Measurements from ENCODE around the gene AGAP5. TPM values are rescaled to one million over a fixed set of nuclear protein-coding genes. Genes with fewer than 3 reads are reported as not detected.

AGAP5 gene
- total and polyA plus RNA-seq, 2 donors (not counting 1 experiment from before 2014, with no cell fraction given) = 1.8 to 3.1 TPM

- H3K27ac ChIP-seq (ENCODE audit: insufficient read depth, low read length) = no peak overlapping the region
- no peak overlapping the region for H3K9ac ChIP-seq (ENCODE audit: insufficient read depth, low read length)
Measured at GRCh38 chr10:73655257-73655989, 42.5 kb downstream of the AGAP5 start.

GRCh38 chr10:73653701-73654100, 44.2 kb downstream of the AGAP5 start:
- DNase-seq (ENCODE audit: low read depth in 2 of 2) = peak in 1 of 2 donors; percentile 40
- H3K4me2 ChIP-seq (ENCODE audit: extremely low read depth, insufficient read depth, low read length) = no peak overlapping the region
- H3K9me3 ChIP-seq (ENCODE audit: control insufficient read depth, insufficient read depth, low read depth, low read length) = no peaks in the 10 kb centered on the region
- H3K4me3 ChIP-seq (replicated peaks in 1 of 4; ENCODE audit: control extremely low read depth in 1 of 4, insufficient read depth in 1 of 4, low read depth in 3 of 4, low read length in 4 of 4) = no peak overlapping the region
- H3K9ac ChIP-seq (ENCODE audit: insufficient read depth, low read length) = no peak overlapping the region
- no peak overlapping the region for H2AFZ ChIP-seq (ENCODE audit: low read length)
- peaks cover 8% of the 10 kb centered on the region for H3K4me1 ChIP-seq (ENCODE audit: control insufficient read depth, extremely low read depth, insufficient read depth, low read length)
- no peaks in the 10 kb centered on the region for H3K27me3 ChIP-seq (ENCODE audit: control insufficient read depth, insufficient read depth, low read length)
- no peaks in the 10 kb centered on the region for H4K20me1 ChIP-seq (ENCODE audit: control insufficient read depth, extremely low read depth, insufficient read depth, low read length)
- peak in 1 of 2 donors; percentile 15 for TF ChIP-seq CTCF (conservative IDR thresholded peaks at IDR 0.05 in 1 of 2, IDR thresholded peaks at IDR 0.05 in 1 of 2; ENCODE audit: low read depth in 1 of 2, low read length in 2 of 2)
- TF ChIP-seq EZH2 (IDR thresholded peaks at IDR 0.05; ENCODE audit: low read length, missing control alignments) = no peak
- H3K36me3 ChIP-seq (ENCODE audit: control insufficient read depth, insufficient read depth, low read length) = no peaks in the 10 kb centered on the region
- no peaks in the 10 kb centered on the region for H3K79me2 ChIP-seq (ENCODE audit: control insufficient read depth, insufficient read depth, low read length)
- H3K27ac ChIP-seq (ENCODE audit: insufficient read depth, low read length) = no peak overlapping the region

More at GRCh38 chr10:73655257-73655989, 42.5 kb downstream of the AGAP5 start:
- Histone ChIP-seq H3K4me2 (ENCODE audit: extremely low read depth, insufficient read depth, low read length) (no peak overlapping the region), H3K36me3 (ENCODE audit: control insufficient read depth, insufficient read depth, low read length) (no peaks in the 10 kb centered on the region), H3K79me2 (ENCODE audit: control insufficient read depth, insufficient read depth, low read length) (no peaks in the 10 kb centered on the region), H2AFZ (ENCODE audit: low read length) (peak overlapping the region; percentile 32), H3K4me1 (ENCODE audit: control insufficient read depth, extremely low read depth, insufficient read depth, low read length) (peaks cover 7% of the 10 kb centered on the region), H3K4me3 (replicated peaks in 1 of 4; ENCODE audit: control extremely low read depth in 1 of 4, insufficient read depth in 1 of 4, low read depth in 3 of 4, low read length in 4 of 4) (no peak overlapping the region), H3K27me3 (ENCODE audit: control insufficient read depth, insufficient read depth, low read length) (no peaks in the 10 kb centered on the region), H4K20me1 (ENCODE audit: control insufficient read depth, extremely low read depth, insufficient read depth, low read length) (no peaks in the 10 kb centered on the region), H3K9me3 (ENCODE audit: control insufficient read depth, insufficient read depth, low read depth, low read length) (no peaks in the 10 kb centered on the region)
- no peak for DNase-seq (ENCODE audit: low read depth in 2 of 2)
- TF ChIP-seq EZH2 (IDR thresholded peaks at IDR 0.05; ENCODE audit: low read length, missing control alignments) (no peak), CTCF (conservative IDR thresholded peaks at IDR 0.05 in 1 of 2, IDR thresholded peaks at IDR 0.05 in 1 of 2; ENCODE audit: low read depth in 1 of 2, low read length in 2 of 2) (no peak)

GRCh38 chr10:73653195-73653594, 44.7 kb downstream of the AGAP5 start:
- no peak overlapping the region for H3K4me3 ChIP-seq (replicated peaks in 1 of 4; ENCODE audit: control extremely low read depth in 1 of 4, insufficient read depth in 1 of 4, low read depth in 3 of 4, low read length in 4 of 4)
- TF ChIP-seq EZH2 (IDR thresholded peaks at IDR 0.05; ENCODE audit: low read length, missing control alignments) = no peak
- H3K27ac ChIP-seq (ENCODE audit: insufficient read depth, low read length) = no peak overlapping the region
- H4K20me1 ChIP-seq (ENCODE audit: control insufficient read depth, extremely low read depth, insufficient read depth, low read length) = no peaks in the 10 kb centered on the region
- H3K9me3 ChIP-seq (ENCODE audit: control insufficient read depth, insufficient read depth, low read depth, low read length) = no peaks in the 10 kb centered on the region
- DNase-seq (ENCODE audit: low read depth in 2 of 2) = no peak
- H3K27me3 ChIP-seq (ENCODE audit: control insufficient read depth, insufficient read depth, low read length) = no peaks in the 10 kb centered on the region
- no peaks in the 10 kb centered on the region for H3K36me3 ChIP-seq (ENCODE audit: control insufficient read depth, insufficient read depth, low read length)
- H2AFZ ChIP-seq (ENCODE audit: low read length) = no peak overlapping the region
- peaks cover 13% of the 10 kb centered on the region for H3K4me1 ChIP-seq (ENCODE audit: control insufficient read depth, extremely low read depth, insufficient read depth, low read length)
- no peaks in the 10 kb centered on the region for H3K79me2 ChIP-seq (ENCODE audit: control insufficient read depth, insufficient read depth, low read length)
- no peak overlapping the region for H3K4me2 ChIP-seq (ENCODE audit: extremely low read depth, insufficient read depth, low read length)
- no peak overlapping the region for H3K9ac ChIP-seq (ENCODE audit: insufficient read depth, low read length)

Data from fibroblast of lung (primary cell).